ENCODE data around the gene ART1.
"Not testable (repeated sequence)": the region's sequence is repeated elsewhere in the genome, so short reads cannot be mapped to it uniquely, and the experiment has no call there.

ART1 gene

DNA sequence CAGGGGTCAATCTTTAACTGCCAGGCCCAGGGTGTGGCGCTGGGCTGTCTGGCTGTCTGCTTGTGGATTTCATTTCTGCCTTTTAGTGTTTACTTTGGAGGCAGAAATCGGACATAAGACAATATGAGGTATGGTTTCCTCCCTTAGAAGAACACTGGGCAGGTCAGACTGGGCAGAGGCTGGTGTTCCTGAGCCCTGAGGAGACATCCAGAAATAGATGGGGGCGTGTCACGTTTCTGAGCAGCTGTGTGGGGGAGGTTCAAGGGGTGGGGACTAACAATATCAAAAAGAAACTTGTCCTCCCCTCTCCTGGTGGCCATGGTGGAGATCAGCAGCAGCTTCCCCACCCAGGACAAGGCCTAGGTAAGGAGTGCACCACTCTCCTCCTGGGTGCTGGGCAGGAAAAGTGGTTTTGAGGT is at the start of gene ART1:
Gene ART1 (plus strand): TSS at position 312 of the 419 bp plus-strand sequence. CDS start 14,086 bp downstream, outside the sequence.
- DNase-seq = no peak

DNA sequence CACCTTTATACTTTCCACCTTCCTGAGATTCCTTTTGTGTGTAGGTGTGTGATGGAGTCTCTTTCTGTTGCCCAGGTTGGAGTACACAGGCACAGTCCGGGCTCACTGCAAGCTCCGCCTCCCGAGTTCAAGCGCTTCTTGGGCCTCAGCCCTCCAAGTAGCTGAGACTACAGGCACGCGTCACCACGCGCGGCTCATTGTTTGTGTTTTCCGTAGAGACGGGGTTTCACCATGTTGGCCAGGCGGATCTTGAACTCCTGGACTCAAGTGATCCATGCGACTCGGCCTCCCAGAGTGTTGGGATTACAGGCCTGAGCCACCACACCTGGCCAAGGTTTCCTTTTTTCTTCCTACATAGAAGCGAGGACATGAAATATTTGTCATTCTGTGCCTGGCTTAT is 47.2 kb upstream of the ART1 start:
- not testable (repeated sequence) for DNase-seq

- not testable (repeated sequence) for DNase-seq
These were observed 44.7 kb upstream of the ART1 start for GRCh38 chr11:3600201-3600600.

- DNase-seq = no peak
These were observed 40.8 kb upstream of the ART1 start for GRCh38 chr11:3604167-3604566.

DNA sequence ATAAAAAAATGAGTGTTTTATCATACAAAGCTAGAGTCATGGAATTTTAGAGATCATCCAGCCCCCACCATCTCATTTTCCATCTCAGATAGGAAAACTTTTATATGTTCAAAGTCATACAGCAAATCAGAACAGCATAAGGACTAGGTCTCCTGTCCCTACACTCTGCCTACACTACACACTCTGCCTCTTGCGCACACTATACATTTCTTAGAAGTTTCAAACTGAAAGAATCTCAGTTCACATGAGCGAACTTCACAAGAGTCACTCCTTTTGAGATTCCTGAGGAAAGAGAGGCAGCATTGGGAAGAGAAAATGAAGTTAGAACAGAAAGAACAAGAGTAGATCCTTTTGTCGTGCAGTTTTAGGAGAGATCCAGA is 39.7 kb upstream of the ART1 start:
- DNase-seq = no peak

GRCh38 chr11:3605771-3606203 is 39.1 kb upstream of the ART1 start:
- DNase-seq = no peak

DNA sequence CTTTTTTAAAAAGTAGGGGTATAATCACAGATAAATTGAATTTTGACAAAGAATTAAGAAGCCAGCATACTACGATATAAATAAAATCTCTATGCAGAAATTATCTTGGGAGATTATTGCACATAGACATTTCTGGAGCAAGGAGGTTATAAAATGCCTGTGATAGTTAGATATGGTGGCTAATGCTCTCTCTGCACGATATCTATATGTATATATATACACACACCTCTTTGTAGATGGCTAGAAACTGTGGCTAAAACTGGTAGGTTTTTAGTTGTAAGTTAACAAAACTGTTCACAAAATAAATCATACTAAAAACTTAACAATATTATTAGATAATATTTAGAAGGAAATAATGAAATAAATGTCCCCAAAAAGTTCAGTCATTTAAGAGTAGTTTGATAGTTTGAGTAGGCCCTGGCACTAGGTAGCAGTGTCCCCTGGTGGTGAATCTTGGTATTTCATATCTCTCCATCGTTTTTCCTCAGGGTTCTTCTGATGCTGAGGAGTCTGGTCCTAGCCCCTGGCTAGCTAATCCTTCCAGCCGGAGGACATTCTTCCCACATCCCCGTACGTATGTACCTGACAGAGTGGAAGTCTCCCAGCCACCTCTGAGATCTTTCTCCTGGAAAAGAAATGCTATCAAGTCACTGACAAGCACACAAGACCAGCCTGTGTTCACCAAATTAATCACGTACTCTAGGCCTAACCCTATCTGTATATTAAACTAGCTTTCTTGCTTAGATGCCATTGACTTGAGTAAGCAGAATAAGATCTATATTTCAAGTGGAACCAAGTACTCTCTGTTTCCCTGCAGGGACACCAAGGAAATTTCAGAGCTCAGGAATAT is 35.3 kb upstream of the ART1 start:
- no peak for DNase-seq

GRCh38 chr11:3610846-3611245 is 34.1 kb upstream of the ART1 start:
- DNase-seq = no peak

- DNase-seq = no peak
These were observed 32.8 kb upstream of the ART1 start for GRCh38 chr11:3611976-3612678.

DNA sequence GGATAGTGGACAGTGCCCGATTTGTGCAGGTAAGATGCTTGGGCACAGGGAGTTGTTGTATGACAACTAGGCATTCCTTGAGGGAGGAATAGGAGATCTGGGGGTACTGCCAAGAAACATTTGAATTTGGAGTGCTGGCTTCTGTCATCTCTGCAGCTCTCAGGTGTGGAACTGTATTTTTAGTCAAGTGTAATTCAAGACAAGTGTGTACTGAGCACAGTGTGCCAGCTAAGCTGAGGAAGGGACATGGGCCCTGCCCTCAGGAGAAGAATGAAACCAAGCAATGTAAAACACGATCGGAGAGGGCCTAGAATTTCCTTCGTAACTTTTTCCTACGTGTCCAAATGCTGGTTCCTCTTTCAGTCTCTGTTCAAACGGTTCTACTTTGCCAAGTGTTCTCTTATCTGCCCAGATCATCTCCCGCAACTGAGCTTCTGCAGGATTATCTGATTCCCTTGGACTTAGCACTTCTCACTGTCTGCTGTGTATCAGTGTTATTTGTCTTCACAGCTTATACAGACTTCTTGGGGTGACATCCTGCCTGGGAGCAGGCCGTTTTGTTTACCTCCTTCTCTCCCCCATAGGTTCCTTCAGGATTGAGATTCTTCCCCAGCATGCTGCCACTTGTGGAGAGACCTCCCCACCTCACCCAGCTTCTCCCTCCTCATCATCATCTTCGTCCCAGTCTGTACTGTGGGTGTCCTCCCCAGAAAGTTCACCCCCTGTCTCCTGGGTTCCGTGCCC is 30.8 kb upstream of the ART1 start:
- no peak for DNase-seq

DNA sequence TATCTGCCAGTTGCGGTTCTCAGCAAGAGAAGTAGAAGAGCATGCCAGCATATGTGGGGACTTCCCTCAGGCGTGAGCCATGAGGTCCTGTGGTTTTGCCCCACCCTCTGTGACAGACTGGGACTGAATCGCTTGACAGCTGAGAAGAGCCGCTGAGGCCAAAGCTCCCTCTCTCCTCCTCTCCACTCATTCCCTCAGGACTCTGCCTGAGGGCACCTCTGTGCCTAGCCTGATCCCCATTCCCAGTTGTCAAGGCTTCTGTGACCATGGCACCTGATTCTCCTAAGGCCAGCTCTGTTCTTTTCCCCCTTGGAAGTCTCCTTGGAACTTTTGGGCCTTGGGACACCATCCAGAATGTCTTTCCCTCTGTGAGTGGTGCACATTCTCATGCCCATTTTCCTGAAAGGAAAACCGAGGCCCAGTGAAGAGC is 30.2 kb upstream of the ART1 start:
- peak; percentile 67 for DNase-seq

DNA sequence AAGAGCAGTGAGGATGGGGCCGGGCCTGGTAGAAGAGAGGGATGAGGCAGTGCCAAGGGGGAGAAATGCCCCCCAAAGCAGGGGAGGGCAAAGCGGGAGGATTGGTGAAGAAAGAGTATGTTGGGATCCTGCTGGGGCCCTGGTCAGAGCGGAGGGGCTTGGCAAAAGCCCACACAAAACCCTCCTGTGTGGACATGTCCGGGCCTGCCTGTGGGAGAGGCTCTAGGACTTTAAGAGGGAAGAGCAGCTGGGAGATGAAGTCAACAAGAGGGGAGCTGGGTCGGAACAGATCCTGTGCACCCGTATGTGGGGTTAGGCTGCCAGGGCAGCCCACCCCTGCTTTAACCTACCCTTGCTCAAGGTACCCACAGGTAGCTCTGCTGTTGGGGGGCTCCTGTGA is 28.9 kb upstream of the ART1 start:
- DNase-seq = no peak

- DNase-seq = no peak
These were observed 28.0 kb upstream of the ART1 start for GRCh38 chr11:3616721-3617460.

DNA sequence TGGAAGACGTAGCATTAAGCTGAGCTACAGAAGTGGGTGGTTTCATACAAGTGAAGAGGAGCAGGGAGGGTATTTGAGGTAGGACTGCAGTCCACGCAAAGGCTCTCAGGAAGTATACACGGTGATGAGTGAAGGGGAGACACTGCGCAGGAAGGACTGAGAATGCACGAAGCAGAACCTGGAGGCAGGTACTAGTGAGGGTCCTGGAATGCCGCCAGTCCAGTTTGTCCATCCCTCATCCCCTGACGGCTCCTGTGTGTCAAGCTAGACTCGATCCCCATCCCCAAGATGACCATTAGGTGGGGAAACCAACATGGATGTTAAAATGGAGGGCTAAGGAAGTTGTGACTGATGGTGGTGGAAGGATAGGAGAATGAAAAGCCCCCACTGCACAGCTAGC is 26.9 kb upstream of the ART1 start:
- DNase-seq = no peak

DNA sequence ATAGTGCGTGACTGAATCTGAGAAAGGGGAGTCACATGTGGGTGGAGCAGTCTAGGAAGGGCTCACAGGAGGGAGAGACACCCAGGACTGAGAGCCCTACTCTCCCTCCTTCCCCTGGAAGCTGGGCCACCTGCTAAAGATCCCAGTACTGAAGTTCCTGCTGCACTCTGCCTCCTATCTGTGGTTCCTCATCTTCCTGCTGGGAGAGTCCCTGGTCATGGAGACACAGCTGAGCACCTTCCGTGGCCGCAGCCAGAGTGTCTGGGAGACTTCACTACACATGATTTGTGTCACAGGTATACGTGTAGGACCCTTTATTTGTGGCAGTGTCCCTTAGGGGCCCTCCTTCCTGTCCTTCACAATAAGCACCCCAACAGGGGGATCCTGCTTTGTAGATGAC is 22.4 kb upstream of the ART1 start:
- no peak for DNase-seq

GRCh38 chr11:3623121-3623520 is 21.8 kb upstream of the ART1 start:
- no peak for DNase-seq

DNA sequence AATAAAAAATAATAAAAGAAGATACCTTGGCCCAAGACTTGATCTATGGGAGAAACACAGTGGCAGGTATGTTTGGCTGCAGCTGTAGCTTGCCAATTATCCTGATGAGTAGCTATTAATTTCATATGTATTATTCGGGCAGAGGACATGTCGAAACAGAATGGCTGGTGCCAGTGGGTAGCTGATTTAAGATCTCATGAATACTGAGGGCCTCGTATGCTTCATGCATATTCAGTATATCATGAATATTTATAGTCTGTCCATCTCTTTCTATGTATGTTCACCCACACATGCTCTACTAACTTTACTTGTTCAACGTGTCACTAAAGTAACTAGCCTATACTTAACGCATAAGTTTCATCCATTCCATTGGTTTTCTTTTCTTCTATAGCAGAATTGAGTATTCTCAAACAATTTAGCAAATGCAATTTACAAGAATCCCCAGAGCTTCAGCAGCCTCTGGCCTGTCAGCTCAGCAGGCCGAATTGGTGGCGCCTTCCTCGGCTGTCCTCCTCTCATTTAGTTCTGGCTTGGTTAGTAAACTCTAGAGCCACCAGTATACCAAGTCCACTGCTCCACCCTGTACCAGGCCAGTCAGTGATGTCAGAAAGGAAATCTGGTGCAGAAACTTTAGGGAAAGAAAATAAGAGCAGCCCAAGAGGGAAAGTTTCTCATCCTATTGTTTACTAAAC is 21.0 kb upstream of the ART1 start:
- no peak for DNase-seq

DNA sequence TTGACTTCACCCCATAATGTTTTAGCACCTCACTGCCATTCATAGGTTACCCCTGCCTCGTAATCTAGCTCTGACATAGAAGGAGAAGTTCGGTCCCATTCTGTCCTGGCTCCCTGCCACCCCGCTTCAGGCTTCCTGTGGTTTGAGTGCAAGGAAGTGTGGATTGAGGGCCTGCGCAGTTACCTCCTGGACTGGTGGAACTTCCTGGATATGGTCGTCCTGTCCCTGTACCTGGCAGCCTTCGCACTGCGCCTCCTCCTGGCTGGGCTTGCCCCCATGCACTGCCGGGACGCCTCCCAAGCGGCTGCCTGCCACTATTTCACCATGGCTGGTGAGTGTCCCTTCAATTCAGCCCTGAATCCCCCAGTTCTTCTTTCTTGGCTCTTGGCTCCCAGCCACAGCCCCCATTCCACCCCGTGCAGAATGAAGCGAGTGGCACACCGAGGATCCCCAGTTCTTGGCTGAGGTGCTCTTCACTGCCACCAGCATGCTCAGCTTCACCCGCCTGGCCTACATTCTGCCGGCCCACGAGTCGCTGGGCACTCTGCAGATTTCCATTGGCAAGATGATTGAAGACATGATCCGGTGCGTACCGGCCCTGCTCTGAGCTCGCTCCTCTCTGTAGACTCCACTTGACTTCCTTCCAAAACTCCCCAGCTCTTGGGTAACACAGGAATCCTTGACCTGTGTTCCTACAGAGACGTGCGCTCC is 18.5 kb upstream of the ART1 start:
- peak; percentile 94 for DNase-seq

DNA sequence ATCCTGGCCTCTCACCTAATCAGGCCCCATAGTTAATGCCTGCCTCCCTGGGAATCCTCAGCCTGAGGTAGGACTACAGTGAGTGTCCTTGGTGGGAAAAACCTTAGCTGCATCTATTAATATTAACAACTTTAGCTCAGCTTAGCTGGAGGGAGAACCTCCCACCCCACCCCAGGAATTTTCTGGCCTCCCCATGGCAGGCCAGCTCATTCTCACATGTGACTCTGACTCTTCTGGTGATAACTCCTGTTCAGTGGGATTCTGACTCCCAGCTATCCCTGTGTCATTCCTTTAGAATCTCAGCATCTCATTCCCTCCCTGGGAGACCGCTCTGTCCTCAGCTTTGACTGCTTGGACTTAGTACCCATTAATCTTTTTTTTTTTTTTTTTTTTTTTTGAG is 17.6 kb upstream of the ART1 start:
- DNase-seq = no peak

GRCh38 chr11:3631331-3631730 is 13.6 kb upstream of the ART1 start:
- DNase-seq = no peak

GRCh38 chr11:3632070-3632660 is 12.8 kb upstream of the ART1 start:
- no peak for DNase-seq
